Stimulated activated CD8-positive, alpha-beta memory T cell treated with anti-CD3 and anti-CD28 coated beads, Interleukin-4, amount 100 ng/mL, for 4 hours (primary cell): ENCODE measurements around the gene ZMIZ1.
"Not testable (repeated sequence)": the region's sequence is repeated elsewhere in the genome, so short reads cannot be mapped to it uniquely, and the experiment has no call there.

ENCODE experiments used
- DNase-seq, 2 donors: peaks; one replicate each; pipeline ENCODE4 v3.0.0-alpha.2; 2020; ENCODE audit warnings: low read depth in 2 of 2, low spot score in 1 of 2

The ZMIZ1 gene

GRCh38 chr10:79029478-79030390, 39.0 kb upstream of the ZMIZ1 start:
- no peak for DNase-seq

DNA sequence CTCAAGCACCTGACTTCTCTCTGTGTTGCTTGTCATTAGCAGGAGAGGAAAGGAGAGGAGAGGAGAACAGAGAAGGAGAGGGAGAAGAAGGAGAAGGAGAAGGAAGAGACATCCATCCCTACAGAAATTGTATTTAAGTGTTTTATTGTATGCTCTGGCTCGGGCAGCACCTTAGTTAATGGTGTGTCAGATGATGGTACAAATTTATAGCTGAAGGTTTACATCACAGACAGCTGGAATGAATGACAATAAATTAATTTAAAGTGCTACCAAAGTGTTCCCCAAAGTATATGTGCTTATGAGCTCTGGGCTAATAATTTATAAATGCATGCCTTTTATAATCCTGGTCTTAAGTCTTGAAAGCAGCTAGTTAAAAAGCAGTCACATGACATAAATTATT, 38.1 kb upstream of the ZMIZ1 start:
- no peak for DNase-seq

GRCh38 chr10:79031723-79032122, 37.0 kb upstream of the ZMIZ1 start:
- no peak for DNase-seq

- no peak for DNase-seq
Observed at GRCh38 chr10:79034271-79034876, 34.4 kb upstream of the ZMIZ1 start.

DNA sequence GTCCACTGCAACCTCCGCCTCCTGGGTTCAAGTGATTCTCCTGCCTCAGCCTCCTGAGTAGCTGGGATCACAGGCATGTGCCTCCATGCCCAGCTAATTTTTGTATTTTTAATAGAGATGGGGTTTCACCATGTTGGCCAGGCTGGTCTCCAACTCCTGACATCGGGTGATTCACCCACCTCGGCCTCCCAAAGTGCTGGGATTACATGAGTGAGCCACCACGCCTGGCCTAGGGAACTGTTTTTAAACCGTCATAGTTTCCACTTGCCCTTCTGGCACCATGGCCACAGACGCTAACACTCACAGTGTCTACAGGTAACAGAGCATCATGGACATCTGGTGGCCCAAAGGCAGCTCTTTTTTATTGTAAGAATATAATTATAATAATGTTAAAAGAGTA, 32.4 kb upstream of the ZMIZ1 start:
- DNase-seq = not testable (repeated sequence)

DNA sequence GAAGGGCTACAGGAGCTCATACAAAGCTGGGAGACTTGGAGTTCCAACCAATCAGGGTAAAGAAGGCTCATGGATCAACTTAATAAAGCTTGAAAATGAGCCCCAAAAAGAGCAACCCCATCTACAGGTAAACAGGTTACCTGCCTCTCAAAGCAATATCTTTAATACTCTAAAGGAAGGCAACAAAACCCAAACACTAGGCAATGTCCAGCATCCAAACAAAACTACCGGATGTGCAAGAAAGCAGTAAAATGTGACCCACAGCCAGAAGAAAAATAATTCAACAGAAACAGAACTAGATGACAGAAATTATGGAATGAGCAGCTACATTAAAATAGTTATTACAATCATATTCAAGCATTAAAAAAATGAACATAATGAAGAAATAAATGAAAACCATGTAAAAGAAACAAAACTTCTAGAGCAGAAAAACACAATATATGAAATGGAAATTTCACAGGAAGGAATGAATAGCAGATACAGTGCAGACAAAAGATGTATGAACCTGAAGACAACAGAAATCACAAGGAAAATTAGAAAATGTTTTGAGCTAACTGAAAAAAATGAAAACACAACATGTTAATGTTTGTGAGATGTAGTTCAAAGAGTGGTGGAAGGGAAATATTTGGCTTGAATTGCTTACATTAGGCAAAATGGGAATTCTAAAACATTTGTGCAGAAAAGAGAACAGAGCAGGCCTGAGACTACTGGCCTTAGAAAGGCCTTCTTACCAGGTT, 30.5 kb upstream of the ZMIZ1 start:
- DNase-seq = no peak

GRCh38 chr10:79038841-79039201, 29.9 kb upstream of the ZMIZ1 start:
- no peak for DNase-seq

GRCh38 chr10:79042639-79043411, 25.9 kb upstream of the ZMIZ1 start:
- no peak for DNase-seq

- no peak for DNase-seq
Observed at GRCh38 chr10:79044036-79044632, 24.6 kb upstream of the ZMIZ1 start.

DNA sequence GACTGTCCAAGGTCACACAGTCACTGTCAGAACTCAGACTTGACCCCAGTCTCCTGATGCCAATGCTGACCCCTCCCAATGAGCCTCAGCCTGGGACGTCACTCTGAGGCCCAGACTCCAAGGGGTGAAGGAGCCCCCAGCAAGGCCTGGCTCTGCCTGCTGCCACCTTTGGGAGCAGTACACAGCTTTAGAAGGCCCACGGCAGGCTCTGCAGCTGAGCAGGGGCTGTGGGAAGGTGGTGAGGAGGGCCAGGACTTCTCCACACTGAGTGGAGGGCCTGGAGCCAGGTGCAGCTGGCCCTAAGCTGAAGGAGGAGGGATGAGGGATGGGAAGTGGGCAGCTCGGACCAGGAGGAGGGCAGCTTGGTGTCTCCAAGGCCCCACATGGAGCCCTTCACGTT, 23.9 kb upstream of the ZMIZ1 start:
- DNase-seq = no peak

DNA sequence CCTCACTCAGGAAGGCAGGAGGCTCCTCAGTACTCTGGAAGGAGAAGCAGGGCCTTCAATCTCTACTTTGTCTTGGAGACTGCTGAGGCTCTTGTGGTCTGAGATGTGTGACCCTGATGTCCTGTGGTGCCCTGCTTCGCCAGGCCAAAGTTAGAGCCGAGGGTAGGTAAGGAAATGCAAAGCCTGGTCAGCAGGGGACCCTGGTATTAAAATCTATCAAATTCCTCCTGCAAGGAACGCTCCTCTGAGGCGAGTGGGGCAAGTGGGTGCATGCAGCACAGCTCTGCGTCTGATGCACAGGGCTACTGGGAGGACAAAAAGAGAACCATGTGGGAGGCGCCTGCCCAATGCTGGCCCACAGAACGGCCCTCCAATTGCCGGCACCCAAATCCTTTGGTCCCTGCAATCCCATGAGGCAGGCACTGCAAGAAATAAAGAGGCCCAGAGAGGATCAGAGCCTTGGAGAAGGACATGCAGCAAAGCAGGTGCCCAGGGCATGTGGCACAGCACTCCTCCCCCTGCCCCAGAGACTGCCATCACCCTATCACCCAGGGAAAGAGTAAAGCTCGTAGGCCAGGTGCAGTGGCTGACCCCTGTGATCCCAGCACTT, 23.1 kb upstream of the ZMIZ1 start:
- no peak for DNase-seq

- no peak for DNase-seq
Observed at GRCh38 chr10:79046326-79046725, 22.4 kb upstream of the ZMIZ1 start.

DNA sequence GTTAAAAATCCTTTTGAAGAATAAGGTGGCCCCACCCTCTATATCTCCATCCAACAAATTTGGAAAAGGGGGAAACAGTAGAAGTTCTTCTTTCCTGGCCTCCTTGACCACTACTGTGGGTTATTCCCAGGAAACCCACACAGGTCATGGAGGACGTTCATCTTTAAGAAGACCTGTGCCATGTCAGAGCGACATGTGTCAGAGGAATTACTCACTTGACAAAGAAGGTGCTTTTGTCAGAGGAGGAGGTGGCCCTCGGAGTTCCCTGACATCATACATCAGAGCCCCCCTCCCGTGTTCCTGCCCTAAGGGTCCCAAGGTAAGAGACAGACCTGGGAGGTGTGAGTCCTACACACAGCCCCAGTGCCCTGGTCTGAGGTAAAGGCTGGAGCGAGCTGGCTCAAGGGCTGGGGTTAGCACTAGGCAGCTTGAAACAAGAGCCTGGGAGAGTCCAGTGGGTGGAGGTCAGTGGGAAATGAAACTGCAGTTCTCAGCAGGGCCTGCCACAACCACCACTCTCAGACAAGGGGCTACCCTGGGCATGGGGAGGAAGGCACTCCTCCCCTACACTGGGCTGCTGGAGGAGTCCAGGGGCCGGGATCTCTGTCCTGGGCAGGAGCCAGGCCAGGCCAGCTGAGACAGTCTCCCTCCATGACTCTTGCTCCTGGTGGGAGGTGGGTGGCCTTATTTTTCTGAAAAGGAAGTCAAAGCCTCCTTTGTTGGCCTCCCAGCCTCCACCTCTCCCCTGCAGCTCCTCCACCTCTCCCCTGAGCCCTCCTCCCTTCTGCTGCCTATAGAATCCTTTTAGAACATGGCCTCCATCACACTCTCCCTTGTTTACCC, 21.8 kb upstream of the ZMIZ1 start:
- no peak for DNase-seq

GRCh38 chr10:79047584-79047874, 21.2 kb upstream of the ZMIZ1 start:
- no peak for DNase-seq

DNA sequence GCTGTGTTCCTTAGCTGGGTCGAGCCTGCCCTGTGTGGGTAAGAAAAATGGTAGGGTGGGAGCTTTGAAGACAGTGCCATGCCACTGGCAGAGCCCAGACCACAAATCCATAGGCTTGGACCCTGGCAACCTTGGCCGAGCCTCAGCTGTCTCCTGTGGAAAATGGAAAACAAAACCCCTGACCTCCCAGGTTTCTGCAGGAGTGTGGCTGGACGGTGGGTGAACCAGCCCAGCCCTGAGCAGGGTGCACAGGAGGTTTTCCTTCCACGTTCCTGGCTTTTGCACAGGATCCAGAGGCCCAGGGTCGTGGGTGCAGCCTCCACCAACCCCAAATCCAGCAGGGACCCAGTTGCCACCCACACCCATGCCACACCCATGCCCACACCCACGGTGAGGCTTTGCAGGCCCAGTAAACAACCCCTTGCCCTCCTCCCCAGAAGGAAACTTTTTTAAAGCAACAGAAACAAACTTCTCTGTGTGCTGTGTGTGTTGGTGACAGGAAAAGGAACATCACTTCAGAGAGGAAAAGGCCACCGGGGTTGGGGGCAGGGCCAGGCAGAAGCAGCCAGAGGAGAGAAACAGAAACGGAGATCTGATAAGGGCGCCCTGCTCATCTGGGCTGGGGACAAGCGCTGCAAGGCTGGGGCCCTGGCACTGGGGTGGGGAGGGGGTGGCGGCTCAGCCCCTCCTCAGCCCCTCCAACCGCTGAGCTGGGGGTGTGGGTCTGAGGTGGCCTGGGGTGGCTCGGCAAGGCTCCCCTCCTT, 20.7 kb upstream of the ZMIZ1 start:
- DNase-seq = no peak

GRCh38 chr10:79048639-79049550, 19.9 kb upstream of the ZMIZ1 start:
- DNase-seq = no peak

GRCh38 chr10:79049931-79050895, 18.6 kb upstream of the ZMIZ1 start:
- no peak for DNase-seq
